Adrenal gland (tissue), 12 donors: ENCODE data around the gene GARS1. TPM values are rescaled to one million over a fixed set of nuclear protein-coding genes. Genes with fewer than 3 reads are reported as not detected.
"Not testable (repeated sequence)": the region's sequence is repeated elsewhere in the genome, so short reads cannot be mapped to it uniquely, and the experiment has no call there.

Source experiments
- DNase-seq, 7 donors: peaks; one replicate each; pipeline ENCODE4 v3.0.0-alpha.2; 2019 to 2020
- H3K27ac ChIP-seq, 5 donors: fragments of 200-600 bp; sonication (generic) in 4 of 5; 1 replicate in 3 of 5; 2 replicates in 2 of 5; pipeline versions ENCODE4 v1.5.1 to v1.8.0; 2016 to 2020; ENCODE audit warnings: mild to moderate bottlenecking in 1 of 5
- H3K27me3 ChIP-seq: fragments of 200-600 bp; 2 replicates; pipeline ENCODE4 v1.8.0; 2021
- H3K36me3 ChIP-seq, 2 donors: fragments of 200-600 bp; replicated peaks in 1 of 2; 1 replicate in 1 of 2; 2 replicates in 1 of 2; pipeline versions ENCODE4 v1.5.1 to v1.8.0; 2018 to 2022
- H3K4me1 ChIP-seq, 2 donors: fragments of 200-600 bp; replicated peaks in 1 of 2; 1 replicate in 1 of 2; 2 replicates in 1 of 2; pipeline versions ENCODE4 v1.5.1 to v1.8.0; 2018 to 2021
- H3K4me3 ChIP-seq, 4 donors: fragments of 200-600 bp; sonication (generic) in 3 of 4; one replicate each; pipeline ENCODE4 v1.5.1; 2016 to 2018
- H3K9me3 ChIP-seq, 3 donors: fragments of 200-600 bp; sonication (generic) in 1 of 3; replicated peaks in 1 of 3; 1 replicate in 2 of 3; 2 replicates in 1 of 3; pipeline versions ENCODE4 v1.5.1 to v1.8.0; 2016 to 2021
- CTCF ChIP-seq, 6 experiments: fragments of 450-650 bp in 4 of 6; fragments of 200-600 bp in 2 of 6; sonication (generic) in 1 of 6; IDR thresholded peaks; 1 replicate in 5 of 6; 2 replicates in 1 of 6; pipeline versions ENCODE4 v1.5.1 to v1.8.0; 2016 to 2021; ENCODE audit warnings: antibody characterized with exemption in 6 of 6, mild to moderate bottlenecking in 2 of 6, moderate library complexity in 1 of 6
- POLR2A ChIP-seq, 2 donors: fragments of 450-650 bp; IDR thresholded peaks; one replicate each; pipeline ENCODE4 v1.6.1; 2017; ENCODE audit warnings: antibody characterized with exemption in 2 of 2, mild to moderate bottlenecking in 2 of 2, moderate library complexity in 1 of 2
- WGBS, 4 donors: extraction: QIAGEN DNeasy Blood & Tissue Kit in 2 of 4; methylation state at CpG; one replicate each; pipeline versions ENCODE4 v1.1.5 to v1.1.7; 2013 to 2017; 5-methylcytosine and 5-hydroxymethylcytosine counted together
- intact Hi-C, 2 donors: fragments of 100-400 bp; cut with DNase I; formaldehyde crosslinking; loops; one replicate each; pipeline versions ENCODE4 v1.14.1 to v1.15.0; 2022 to 2023
- polyA plus RNA-seq, 3 donors: library from polyadenylated mRNA; stranded (reverse); fragments of 200-250 nt in 2 of 3; fragments of 350-450 nt in 1 of 3; fragmentation: Illumina TruSeq in 1 of 3; extraction: RNeasy Lipid Tissue Mini Kit (QIAGEN cat#74804) in 1 of 3; gene quantifications; one replicate each; pipeline ENCODE4 v1.2.3, GENCODE V29; 2013 to 2014
- total RNA-seq, 9 donors: library from RNA; depleted of rRNA in 4 of 9; stranded (reverse); fragments of >200 nt in 4 of 9; fragments of 120-200 nt in 1 of 9; fragmentation: NEBNext Ultra II Directional in 1 of 9; extraction: Animal tissue kit (Norgen Biotek cat#: 25700) in 1 of 9; gene quantifications; one replicate each; pipeline versions ENCODE4 v1.1.0 to v1.2.4, GENCODE V29; 2013 to 2023
- donor health status: healthy with polysubstance abuse.
- donor health status: Bipolar disorder and iron deficiency.
- donor health status: DM: yes; HTN: yes; CAD: no.
- donor health status: DM: no; HTN: no; CAD: no.
- donor health status: DM: no; HTN: no; CAD: no.
- donor health status: DM: yes; HTN: yes; CAD: no.

The GARS1 gene
- total and polyA plus RNA-seq, 12 donors, result 36.3 to 188 (median 69.4) TPM

- intact Hi-C loops, result no loop called here
- Histone ChIP-seq H3K36me3 (peaks cover 0 to 60% of the 10 kb centered on the region in 2 donors), H3K4me1 (no peaks in the 10 kb centered on the region), H3K9me3 (no peaks in the 10 kb centered on the region), H3K27me3 (no peaks in the 10 kb centered on the region), H3K4me3 (no peak overlapping the region), H3K27ac (no peak overlapping the region)
- 74 to 88% (median 83%) methylated on average over 3 of the region's 3 CpGs for WGBS, 4 donors
- TF ChIP-seq CTCF (IDR thresholded peaks at IDR 0.05), result no peak
- no peak for TF ChIP-seq POLR2A (IDR thresholded peaks at IDR 0.05)
- no peak for DNase-seq
These were observed 38.5 kb downstream of the GARS1 start for GRCh38 chr7:30633223-30633622.

GRCh38 chr7:30634193-30634626 lies 39.5 kb downstream of the GARS1 start:
- WGBS, 4 donors, result 96 to 100% (median 98%) methylated on average over 1 of the region's 1 CpG
- Histone ChIP-seq H3K27ac (no peak overlapping the region), H3K4me3 (no peak overlapping the region), H3K4me1 (no peaks in the 10 kb centered on the region), H3K9me3 (no peaks in the 10 kb centered on the region), H3K27me3 (no peaks in the 10 kb centered on the region), H3K36me3 (peaks cover 0 to 50% of the 10 kb centered on the region in 2 donors)
- intact Hi-C loops, result no loop called here
- TF ChIP-seq POLR2A (IDR thresholded peaks at IDR 0.05), result no peak
- DNase-seq, result no peak

GRCh38 chr7:30634634-30635201 lies 40.0 kb downstream of the GARS1 start:
- Histone ChIP-seq H3K27ac (no peak overlapping the region), H3K9me3 (no peaks in the 10 kb centered on the region), H3K27me3 (no peaks in the 10 kb centered on the region), H3K4me1 (no peaks in the 10 kb centered on the region), H3K4me3 (no peak overlapping the region), H3K36me3 (peaks cover 0 to 45% of the 10 kb centered on the region in 2 donors)
- WGBS, 4 donors, result 77 to 95% (median 92%) methylated on average over 6 of the region's 6 CpGs
- intact Hi-C loops, result no loop called here
- DNase-seq, result no peak
- TF ChIP-seq POLR2A (IDR thresholded peaks at IDR 0.05) (no peak), CTCF (IDR thresholded peaks at IDR 0.05) (no peak)

- no peak for TF ChIP-seq CTCF (IDR thresholded peaks at IDR 0.05)
- TF ChIP-seq POLR2A (IDR thresholded peaks at IDR 0.05), result no peak
- H3K27ac ChIP-seq, result no peak overlapping the region
- intact Hi-C loops, result no loop called here
- no peaks in the 10 kb centered on the region for H3K4me1 ChIP-seq
- H3K9me3 ChIP-seq, result no peaks in the 10 kb centered on the region
- no peak for DNase-seq
- H3K4me3 ChIP-seq, result no peak overlapping the region
- peaks cover 0 to 42% of the 10 kb centered on the region in 2 donors for H3K36me3 ChIP-seq
- WGBS, 4 donors, result 94 to 98% (median 95%) methylated on average over 6 of the region's 6 CpGs
- no peaks in the 10 kb centered on the region for H3K27me3 ChIP-seq
These were observed 41.1 kb downstream of the GARS1 start for GRCh38 chr7:30635798-30636197.

- H3K27me3 ChIP-seq, DNase-seq, H3K9me3 ChIP-seq, intact Hi-C loops, H3K4me1 ChIP-seq, H3K27ac ChIP-seq, H3K36me3 ChIP-seq, H3K4me3 ChIP-seq: not testable (repeated sequence)
- WGBS, 4 donors, result 64 to 75% (median 67%) methylated on average over 8 to 14 of the region's 29 CpGs; no CpG with 5 or more reads in 1 of the 4 donors
These were observed 47.6 kb downstream of the GARS1 start for GRCh38 chr7:30642322-30642721.
